OCI-M1 (cell line): ENCODE results near the gene LYVE1.
"Not testable (repeated sequence)": the region's sequence is repeated elsewhere in the genome, so short reads cannot be mapped to it uniquely, and the experiment has no call there.

ENCODE experiments used
- DNase-seq: peaks from one replicate; lab custom pipeline; 2025; lab: John Stamatoyannopoulos, UW

LYVE1 gene, protein sequence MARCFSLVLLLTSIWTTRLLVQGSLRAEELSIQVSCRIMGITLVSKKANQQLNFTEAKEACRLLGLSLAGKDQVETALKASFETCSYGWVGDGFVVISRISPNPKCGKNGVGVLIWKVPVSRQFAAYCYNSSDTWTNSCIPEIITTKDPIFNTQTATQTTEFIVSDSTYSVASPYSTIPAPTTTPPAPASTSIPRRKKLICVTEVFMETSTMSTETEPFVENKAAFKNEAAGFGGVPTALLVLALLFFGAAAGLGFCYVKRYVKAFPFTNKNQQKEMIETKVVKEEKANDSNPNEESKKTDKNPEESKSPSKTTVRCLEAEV

DNA sequence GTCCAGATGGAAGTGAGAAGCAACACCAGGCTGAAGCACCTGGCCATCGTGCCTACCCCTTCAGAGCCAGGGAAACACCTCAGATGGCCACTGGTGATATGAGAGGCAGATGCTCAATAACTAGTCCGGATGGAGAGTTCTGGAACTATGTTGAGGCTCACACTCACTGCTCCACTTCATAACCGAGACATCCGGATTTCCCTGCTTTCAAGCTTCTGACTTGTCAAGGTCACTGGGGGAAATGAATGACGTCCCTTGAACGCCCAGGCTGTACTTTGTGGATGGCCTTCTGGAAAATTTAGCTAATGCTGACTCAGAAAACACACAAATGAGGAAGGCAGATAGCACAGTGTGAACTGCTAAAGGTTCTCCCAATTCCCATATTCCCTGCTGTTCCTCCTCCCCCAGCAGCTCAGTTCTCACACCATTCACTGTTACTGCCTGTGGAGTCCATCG is at the start of gene LYVE1:
TSS of gene LYVE1 (minus strand) at position 180 of the 456 bp plus-strand sequence. CDS start at position 47, 133 bp downstream.
- DNase-seq = no peak

DNA sequence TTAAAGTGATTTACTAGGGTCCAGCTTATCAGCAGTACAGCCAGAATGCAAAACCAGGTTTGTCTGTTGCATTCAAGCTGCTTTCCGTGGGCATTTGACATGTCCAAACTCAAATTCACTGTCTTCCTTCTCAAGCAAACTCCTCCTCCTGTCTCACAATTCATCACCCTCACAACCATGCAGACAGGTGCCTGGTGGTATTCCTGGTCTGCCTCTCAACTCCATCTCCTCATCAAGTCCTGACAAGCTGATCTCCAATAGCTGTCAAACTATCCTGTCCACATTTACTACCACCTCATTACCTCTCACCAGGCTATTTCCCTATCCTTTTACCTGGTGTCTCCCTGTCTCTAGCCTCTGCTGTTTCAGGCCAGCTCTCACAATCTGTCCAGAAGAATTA is 49.1 kb upstream of the LYVE1 start:
- no peak for DNase-seq

DNA sequence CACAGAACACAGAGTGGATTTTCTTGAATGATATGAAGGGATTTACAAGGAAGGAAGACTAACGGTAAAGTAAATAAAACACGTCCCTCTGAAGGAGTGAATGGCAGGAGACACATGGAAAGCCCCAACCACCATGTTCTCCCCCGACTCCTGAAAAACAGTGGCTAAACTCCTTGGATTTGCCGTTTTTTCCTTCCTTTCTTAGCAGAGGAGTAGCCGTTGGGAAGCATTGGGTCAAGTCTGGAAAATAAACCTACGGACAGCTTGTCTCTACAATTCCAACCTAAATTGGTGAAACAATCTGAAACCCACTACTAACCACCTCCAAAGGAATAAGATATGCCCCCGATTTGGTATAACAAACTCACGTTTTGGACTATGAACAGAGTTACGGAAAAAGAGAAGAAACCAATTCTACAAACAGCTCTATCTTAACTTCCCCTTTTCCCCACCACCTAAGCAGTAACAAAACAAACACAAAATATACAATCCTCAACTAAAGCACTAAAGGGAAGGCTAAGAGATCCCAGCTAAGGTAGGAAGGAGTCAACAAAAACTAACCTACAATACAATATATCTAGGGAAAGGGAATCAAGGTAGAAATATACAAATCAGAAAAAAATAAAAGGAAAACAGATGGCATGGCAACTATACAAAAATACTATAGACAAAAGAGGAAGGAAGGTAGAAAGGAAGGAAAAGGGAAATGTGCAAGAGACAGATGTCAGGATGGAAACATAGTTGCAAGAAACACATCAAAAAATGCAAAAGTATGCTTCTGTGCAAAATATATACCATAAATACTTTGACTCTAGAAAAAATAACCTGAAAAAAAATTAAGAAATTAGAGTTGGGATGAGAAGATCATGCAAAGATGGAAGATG is 43.8 kb upstream of the LYVE1 start:
- DNase-seq = peak; percentile 68

DNA sequence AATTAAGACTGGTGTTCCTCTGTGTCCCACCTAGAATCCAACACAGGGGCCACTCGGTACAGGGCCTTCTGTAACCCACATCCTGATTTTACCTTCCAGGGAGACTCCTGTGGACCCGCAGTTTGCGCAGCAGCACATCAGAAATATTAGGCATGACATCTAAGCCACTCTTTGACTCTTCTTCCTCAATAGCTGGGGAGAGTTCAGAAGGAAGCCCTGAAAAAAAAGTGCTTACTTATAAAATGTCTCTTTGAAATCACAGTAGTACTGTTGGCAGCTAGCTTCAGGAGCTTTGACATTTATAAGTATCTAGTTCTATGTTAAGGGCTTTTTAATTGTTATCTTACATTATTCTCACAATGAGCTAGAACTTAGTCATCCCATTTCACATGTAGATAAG is 41.2 kb upstream of the LYVE1 start:
- DNase-seq = no peak

DNA sequence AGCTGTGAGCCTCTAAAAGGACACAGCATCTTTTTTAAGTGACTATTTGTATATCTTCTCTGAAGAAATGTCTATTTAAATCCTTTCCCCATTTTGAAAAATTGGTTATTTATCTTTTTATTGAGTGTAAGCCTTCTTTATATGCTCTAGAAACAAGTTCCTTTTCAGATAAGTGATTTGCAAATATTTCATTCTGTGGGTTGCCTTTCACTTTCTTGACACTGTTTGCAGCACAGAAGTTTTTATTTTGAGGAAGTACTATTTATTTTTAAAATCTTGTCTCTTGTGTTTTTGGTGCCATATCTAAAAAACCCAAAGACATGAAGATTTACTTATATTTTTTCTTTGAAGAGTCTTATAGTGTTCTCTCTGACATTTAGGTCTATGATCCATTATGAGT is 40.1 kb upstream of the LYVE1 start:
- DNase-seq = peak; percentile 58

DNA sequence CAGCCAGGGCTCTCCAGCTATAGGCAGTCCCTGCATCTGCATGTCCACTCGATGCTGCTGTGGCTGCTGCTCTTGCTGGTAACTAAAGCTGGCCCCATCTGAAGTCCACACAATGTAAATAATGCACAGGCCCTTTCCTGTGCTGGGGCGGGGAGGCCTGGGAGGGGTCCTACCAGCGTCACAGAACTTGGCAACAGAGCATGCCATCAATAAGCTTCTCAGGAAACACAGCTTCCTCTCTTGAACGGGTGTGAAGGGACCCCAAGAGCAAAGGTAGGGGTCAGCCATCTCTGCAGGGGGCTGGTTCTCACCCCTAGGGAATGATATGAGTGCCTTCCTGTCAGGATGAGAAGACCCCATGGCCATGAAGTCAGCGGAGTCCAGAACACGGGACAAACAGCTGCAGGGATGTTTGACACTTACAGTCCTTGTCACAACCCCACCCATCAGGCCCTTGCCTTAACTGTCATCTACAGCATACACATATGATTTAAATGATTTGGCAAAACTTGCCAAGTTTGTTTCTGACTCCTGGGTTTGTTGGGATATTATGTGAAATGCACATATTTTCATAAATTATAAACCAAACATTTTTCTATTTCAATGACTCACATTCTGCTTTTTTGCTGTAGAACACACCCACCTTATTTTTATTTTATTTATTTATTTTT is 39.1 kb upstream of the LYVE1 start:
- no peak for DNase-seq

DNA sequence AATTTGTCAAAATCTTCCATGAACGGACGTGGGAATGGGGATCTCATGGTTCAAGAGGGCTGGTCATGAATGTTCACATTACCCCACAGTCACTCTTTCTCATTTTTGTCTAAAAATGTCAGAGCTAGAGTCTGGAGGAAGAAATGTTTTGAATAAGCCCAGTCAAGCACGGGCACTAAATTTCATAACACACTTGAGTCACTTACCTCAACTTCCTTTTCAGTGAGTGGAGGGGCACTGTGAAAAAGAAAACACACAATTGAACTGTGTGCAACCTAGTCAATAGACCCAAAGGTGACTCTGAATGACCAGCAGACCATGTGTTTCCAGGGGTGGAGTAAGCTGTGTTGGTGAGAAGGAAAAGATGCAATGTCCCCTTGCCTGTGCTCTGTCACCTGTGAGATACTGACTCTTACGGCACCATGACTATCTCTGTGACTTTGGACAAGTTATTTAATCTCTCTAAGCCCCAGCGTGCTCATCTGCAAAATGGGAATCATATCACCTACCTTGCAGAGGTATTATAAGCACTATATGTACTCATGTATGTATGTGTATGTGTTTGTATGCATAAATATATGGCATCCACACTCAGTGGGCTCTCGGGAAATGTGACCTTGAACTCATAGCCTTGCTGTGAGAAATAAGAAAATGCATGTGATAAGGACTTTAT is 38.2 kb upstream of the LYVE1 start:
- DNase-seq = no peak

DNA sequence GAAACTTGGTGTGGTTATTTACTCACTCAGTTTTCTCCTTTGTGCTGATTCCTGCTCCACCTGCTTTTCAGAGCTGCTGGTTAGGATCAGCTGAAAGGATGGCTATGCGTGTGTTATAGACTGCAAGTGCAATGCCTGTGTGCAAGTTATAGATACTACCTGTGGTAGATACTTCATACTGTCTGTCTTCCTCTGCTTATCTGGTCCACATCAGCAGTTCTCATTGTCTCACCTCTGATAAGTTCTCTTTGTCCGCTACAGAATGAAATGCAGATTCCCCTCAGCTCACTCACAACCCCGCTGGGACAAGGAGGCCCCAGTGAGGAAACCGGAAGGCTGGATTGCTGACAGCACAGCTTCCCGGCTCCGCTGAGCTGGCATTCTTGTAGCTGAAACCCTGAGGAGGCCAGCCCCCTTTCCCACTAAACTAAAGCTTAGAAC is 37.5 kb upstream of the LYVE1 start:
- no peak for DNase-seq

DNA sequence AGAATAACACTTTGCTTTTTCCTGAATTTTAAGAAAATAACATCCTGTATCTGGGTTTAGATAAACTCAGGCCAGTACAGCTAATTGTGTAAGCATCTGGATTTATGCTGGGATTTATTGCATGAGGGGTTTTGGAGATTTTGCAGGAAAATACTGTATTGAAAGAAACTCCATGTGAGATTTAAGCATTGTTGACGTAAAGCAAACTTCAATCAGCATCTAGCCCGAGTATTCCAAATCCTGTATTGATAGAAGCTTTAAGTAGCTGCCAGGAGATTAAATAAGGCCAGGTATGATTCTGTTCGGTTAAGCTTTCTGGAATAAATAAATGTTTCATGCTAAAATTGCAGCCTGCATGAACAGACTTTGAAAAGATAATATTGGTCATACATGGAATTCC is 36.3 kb upstream of the LYVE1 start:
- no peak for DNase-seq

DNA sequence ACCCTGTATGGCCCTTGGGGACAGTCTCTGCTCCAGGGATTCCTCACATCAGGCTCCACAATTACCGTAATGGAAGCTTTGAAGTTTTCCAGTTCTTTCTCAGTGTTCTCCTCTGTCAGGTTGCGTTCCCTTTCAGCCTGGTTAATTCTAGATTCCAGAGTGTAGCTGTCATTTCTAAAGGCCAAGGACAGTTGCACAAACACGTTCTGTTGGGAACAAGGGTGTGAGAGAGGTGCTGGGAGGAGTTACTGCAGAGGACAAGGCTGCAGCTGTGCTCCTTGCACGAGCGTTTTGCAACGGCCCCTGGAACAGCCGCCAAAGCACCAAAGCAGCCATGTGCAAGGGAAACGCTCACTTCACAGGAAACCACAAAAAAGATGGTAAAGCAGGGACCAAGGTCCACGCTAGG is 35.9 kb upstream of the LYVE1 start:
- DNase-seq = no peak

DNA sequence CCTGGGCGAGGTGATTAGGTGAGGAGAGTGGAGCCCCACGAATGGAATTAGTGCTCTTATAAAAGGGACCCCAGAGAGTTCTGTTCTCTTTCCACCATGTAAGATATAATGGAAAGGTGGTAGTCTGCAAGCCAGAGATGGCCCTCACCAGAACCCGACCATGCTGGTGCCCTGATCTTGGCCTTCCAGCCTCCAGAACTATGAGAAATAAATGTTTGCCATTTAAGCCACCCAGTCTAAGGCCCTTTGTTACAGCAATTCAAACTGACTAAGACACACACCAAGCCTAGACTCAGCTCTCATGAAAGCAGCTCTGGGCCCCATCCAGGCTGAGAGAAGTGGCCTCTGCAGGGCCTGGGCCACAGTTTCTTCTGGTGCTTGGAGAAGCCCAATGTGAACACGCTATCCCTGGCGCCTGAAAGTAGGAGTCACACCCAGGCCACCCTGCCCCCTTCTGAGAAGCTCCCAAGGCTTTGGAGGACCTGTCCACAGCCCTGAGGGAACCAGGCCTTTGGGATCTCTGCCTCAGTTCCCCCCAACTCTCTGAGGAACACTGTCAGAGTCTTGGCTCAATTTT is 35.3 kb upstream of the LYVE1 start:
- DNase-seq = no peak

DNA sequence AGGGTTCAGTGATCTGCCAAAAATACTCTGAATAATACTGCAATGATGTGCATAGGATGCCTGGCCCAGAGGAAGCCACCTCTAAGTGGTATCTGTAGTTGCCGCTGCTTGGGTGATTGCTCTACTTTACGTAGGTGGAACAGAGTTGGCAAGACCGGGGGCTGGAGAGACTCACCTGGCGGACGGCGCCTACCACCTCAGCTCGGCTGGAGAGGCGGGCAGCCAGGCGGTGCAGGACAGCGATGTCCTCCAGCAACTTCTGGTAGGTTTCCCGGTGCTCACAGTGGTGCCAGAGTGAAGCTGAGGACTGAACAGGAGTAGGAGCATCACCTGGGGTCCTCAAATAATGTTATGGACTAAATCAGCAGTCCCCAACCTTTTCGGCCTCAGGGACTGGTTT is 34.5 kb upstream of the LYVE1 start:
- DNase-seq = no peak

DNA sequence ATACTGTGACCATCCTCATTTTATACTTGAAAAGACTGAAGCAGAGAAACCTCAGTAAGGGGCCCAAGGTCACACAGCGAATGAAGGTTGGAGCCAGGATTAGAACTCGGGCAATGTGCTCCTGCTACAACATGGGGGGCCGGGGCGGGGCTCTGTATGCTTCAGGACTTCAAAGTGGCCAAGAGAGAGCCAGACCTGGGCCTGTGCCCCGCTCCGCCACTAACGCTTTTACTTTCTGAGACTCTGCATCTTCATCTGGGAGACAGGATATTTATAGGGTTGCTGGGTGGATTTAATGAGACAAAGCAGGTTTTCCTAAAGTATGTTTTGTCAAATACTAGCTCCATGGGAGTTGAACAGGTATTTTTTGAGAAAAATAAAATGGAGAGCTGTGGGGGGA is 33.9 kb upstream of the LYVE1 start:
- no peak for DNase-seq

DNA sequence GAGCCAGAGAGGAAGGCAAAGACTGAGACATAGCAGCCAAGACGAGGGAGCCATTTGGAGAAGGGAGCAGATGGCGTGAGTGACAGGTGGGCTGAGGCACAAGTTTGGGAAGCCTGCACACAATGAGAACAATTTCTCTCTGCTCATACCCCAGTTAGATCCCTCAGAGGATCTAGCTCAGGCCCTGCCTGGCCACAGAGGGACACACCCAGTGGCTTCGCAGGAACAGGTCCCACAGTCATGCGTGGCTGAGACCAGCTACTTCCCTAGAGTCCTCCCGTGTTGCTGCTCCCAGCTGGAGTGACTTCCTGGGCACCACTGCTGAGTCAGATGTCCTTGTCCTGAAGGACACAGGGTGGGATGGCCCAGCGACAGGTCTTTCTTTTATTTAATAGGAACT is 33.4 kb upstream of the LYVE1 start:
- no peak for DNase-seq

DNA sequence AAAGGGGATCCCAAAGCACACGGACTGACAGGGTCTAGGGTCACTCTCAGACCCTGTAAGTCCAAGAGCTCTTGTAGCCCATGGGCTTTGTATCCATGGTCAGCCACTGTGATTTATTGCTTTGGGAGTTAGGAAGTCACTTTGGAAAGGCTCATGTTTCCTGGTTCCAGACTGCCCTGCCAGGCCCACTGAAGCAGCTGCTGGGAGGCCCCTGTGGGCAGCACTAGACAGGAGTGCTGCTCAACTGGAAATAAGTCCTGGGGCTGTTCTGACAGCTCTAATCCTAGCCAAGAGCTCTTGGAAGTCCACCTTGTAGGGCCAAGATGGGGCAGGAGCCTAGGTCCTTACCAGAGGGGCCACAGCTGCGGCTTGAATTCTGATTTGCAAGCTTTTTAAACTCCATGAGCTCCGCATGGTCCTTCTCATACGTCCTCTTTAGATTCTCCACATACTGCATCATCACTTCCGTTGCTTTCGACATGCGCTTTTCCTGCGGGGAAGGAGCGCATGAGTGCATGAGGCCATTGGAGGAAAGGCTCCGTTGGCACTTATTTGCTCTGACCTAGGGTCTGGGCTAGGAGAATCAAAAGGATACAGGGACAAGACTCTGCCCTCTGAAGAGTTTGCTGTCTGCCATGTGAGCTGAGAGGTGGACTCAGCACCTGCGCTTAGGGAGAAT is 32.2 kb upstream of the LYVE1 start:
- no peak for DNase-seq

DNA sequence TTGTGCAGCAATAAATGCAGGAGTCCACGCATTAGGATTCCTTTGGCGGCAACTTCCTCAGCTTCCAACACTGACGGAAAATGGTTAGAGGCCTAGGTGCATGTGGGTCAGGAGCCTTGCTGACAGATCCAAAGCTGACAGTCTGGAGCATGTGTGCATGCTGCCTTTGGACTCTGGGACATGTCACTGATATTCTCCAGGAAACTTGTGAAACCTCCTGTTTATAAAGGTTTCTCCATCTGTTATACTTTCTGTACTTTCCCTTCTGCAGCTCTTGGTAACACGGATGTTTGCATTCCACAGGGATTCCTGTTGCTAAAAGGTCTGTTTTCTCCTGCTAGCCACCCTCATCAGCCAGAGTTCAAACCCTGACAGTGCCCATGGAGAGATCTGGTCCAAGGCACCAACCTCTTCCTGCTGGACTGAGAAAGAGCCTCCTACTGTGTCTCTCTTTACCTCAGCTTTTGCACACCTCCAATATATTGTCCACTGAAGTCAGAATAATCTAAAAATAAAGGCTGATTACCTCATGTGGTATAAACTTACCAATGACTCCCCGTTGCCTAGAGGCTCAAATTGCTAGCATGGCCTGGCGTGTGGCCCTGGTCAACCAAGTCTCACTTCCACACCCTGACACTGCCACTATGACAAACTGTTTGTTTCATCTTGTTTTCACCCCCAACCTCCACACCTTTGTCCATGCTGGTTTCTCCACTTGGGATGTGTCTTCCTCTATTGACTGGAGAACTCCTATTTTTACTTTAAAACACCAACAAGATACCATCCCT is 31.1 kb upstream of the LYVE1 start:
- DNase-seq = no peak

DNA sequence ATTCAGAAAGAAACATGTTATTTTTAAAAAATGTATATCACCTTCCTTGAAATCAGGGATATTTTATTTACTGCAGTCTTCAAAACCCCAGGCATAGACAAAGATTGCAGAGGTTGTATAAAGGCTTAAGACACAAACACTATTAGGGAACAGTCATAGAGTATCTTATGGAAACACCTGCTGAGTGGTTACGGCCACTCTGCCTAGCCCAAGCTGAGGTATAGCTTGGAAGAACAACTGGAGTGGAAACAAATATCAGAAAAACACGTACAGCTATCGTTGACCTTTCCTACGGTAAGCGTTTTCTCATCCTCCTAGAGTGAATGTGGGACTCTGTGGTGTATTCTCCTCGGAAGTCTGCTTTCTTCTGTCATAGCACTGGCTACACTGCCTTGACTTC is 30.4 kb upstream of the LYVE1 start:
- no peak for DNase-seq

DNA sequence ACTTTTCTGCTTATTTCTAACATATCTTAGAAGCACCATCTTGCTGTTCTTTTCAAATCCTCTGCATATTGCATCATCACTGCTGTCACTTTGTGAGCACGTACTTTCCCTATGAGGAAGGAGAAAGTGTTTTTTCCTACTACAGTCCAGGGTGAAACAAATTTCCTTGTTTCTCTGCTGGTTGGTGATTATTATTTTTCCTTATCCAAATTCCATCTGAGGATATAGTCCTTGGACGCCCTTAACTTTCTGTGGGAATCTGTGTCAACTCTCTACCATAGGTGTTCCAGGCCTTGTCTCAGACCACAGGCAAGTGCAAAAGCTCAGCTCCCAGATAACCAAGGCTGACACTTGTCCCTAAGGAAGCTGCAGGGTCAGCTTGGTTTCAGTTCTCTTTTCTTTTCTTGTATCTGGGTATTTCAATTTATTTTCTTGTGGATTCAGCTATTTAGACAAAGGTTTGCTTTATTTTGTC is 29.4 kb upstream of the LYVE1 start:
- DNase-seq = peak; percentile 64

DNA sequence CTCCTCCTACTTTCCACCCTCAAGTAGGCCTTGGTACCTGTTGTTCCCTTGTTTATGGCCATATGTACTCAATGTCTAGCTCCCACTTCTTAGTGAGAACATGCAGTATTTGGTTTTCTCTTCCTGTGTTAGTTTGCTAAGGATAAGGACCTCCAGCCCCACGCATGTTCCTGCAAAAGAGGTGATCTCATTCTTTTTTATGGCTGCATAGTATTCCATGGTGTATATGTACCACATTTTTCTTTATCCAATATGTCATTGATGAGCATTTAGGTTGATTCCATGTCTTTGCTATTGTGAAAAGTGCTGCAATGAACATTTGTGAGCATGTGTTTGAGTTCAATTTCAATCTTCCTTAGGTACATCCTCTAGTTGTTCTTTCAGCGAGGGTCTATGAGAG is 27.4 kb upstream of the LYVE1 start:
- not testable (repeated sequence) for DNase-seq

DNA sequence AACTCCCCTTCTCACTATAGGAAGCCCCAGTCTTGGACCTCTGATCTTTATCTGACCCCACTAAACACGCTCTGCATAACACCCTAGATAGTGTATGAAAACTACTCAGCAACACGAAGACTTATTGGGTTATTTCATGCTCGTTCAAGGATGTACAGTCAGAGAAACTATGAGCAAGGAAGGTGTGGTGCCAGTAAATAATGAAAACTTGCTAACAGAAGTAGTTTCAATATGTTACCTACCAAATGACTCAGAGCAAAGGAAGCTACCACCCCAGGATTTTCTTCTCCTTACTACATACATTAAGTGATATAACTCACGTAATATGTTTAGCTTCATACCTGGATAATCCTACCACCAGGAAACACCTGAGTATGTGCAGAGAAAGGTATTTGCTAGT is 25.9 kb upstream of the LYVE1 start:
- DNase-seq = no peak
